GM12865 (cell line): ENCODE results near the gene NEURL1B.

ENCODE experiments used
- DNase-seq: peaks from one replicate; pipeline ENCODE4 v3.0.0; 2010; ENCODE audit warnings: low read depth
- H3K4me3 ChIP-seq: 2 replicates; pipeline ENCODE4 v1.5.1; 2011; ENCODE audit warnings: mild to moderate bottlenecking, low read depth, low read length, control low read depth
- CTCF ChIP-seq: IDR thresholded peaks from 2 replicates; pipeline ENCODE4 v1.5.1; 2011; ENCODE audit warnings: low read length, control low read depth, low read depth, inconsistent platforms; ENCODE audit not compliant: insufficient read depth; ENCODE audit errors: missing control alignments

Gene NEURL1B

DNA sequence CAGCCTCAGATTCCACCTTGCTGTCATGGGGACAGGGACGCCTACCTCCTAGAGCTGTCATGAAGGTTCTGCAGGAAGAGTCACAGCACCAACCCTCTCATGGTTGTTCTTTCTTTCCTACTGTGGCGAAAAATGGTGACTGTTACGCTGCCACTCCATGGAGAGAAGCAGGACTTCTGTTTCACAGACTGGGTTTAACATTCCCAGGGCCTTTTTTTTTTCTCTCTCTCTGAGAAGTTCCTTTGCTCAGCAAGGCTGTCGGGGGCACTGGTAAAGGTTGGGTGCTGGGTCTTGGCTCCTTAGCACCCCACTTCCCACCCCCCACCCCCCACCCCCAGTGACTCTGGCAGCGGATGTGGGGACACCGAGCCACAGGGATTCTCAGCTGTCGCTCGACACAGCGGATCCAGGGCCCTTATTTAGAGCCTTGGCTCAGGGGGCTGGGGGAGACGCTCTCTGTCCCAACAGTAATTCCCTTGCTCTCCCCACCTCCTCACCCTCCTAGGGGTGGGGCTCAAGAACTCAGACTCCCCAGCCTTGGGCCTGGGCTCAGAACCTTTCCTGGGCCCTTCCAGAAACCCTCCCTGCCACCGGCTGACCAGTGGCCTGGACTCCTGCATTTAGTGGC, 95.6 kb downstream of the NEURL1B start:
- DNase-seq, result no peak
- TF ChIP-seq CTCF, result no peak
- no peak overlapping the region for H3K4me3 ChIP-seq

DNA sequence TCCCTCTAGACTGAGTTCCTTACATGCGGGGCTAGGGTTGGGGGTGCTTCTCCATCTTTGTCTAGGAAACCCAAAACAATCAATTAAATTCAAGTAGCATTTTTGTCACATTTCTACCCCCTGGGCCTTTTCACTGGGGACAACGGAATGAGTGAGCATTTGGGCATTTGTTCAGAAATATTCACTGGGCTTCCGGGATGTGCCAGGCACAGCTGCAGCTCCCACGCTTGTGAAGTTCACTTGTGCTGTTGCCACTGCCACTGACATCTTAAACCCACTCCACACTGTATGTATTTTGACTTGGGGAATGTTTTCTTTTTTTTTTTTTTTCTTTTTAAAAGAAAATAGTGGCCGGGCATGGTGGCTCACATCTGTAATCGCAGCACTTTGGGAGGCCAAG, 98.3 kb downstream of the NEURL1B start:
- TF ChIP-seq CTCF, result no peak
- H3K4me3 ChIP-seq, result no peak overlapping the region
- no peak for DNase-seq

GRCh38 chr5:172740428-172741205, 99.6 kb downstream of the NEURL1B start:
- no peak for TF ChIP-seq CTCF
- DNase-seq, result no peak
- no peak overlapping the region for H3K4me3 ChIP-seq
